ENCODE measurements around the gene SPSB1.
A peak's percentile ranks its signal among the peaks of the same experiment; 100 is the strongest.

Gene SPSB1

DNA sequence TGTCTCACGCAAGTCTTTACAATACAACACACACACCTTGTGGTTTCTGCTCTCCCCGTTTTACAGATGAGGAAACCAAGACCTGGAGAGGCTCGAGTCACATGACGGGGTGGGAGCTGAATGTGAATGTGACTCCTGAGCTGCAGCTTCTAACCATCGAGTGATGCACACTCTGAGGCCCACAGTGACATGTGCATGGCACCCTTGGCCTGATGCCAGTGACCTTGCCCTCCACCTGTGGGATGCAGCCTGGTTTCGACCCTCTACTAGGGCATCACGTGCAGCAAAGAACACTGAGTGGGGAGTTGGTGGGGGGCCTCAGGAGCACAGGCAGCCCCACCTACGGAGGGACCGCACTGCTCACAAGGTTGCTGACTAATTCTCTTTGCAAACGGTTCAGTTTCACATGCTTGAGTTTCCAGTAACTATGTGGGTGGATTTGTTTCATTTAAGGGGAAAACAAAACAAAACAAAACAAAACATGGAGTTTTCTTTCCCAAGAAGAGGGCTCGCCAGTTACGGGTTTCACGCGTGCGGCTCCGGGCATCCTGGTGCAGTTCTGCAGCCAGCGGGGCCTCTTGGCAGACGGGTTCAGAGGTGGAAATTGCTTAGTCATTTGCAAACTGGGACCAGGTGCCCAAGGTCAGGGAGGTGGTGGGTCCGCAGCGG is 22.9 kb downstream of the SPSB1 start:
- DNase-seq, result no peak
- intact Hi-C loops (cut with DNase I), result no loop called here

DNA sequence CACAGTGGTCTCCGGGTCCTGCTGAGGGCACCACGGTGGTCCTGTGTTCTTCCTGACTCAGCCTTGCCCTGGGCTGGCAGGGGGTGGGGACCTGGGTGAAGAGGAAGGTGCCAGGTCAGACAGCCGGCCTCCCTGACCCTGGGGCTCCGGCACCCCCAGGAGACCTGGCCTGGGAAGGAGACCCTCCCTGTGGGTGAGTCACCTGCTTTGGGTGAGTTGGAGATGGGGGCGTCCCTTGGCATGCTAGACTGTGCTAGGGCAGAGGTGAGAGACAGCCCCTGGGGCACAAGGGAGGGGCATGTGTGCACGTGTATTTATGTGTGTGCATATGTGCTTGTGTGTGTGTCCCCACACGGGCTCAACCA is 23.4 kb downstream of the SPSB1 start:
- DNase-seq, result no peak
- intact Hi-C loops (cut with DNase I), result no loop called here

DNA sequence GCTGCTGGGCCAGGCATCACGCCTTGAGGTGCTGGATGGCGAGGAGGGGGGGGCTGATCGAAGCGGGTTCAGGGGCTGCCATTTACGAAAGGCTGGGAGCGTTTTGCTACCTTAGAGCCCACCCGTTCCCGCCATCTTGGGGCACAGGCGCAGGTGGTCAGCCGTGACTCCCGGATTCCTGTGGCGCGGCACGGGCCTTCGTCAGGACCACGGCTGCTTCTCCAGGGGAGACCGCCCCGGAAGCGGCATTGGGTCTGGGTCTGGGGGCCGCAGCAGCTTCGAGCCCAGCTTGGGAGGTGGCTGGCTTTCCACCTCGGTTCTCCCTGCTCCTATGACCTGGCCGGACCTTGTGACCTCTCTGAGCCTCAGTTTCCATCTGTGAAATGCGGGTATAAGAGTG is 23.8 kb downstream of the SPSB1 start:
- intact Hi-C loops (cut with DNase I), result no loop called here
- DNase-seq, result no peak

DNA sequence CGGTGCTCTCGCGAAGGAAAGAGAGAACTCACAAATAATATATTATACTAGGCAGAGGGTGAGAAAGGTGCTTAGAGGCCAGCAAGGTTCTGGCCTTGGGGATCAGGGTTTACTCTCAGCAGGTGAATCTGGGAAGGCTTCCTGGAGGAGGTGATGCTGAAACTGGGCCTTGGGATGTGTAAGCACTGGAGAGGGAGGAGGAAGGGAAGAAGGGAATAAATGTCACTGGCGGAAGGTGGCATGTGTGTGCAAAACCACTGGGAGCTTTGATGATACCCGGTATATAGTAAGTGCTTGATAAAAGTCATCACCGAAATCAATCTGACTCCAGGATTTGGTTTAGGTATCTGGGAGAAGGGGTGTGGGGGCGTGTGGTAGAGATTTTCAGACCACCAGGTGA is 24.4 kb downstream of the SPSB1 start:
- intact Hi-C loops (cut with DNase I), result no loop called here
- no peak for DNase-seq

DNA sequence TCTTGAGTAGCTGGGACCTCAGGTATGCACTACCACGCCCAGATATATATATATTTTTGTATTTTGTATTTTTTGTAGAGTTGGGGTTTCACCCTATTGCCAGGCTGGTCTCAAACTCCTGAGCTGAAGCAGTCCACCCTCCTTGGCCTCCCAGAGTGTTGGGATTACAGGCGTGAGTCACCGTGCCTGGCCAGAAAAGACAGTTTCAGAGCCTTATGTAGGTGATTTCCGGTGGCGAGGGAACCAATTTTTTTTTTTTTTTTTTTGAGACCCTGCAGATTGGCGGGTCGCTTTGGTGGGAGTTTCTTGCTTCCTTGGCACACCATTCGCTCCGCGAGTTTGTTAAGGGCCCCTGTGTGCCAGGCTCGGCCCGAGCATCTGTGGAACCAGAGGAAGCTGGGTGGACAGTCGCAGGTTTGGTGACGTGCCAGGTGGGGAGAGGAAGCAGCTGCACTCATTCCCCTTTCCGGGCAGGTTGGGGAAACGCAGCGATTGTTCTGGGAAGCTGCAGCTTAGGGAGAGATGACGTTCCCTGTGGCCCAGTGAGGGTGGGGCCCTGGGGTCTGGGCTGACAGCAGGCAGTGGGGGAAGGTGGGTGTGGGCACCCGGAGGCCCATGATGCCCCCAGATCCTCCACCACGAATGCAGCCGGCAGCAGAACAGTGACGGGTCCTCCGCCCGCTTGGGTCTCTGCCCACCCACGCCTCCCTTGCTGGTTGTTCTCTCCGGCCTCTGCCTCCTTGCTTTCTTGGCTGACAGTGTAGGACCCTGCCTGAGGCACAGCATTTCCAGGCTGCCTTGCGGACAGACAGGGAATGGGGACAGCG is 25.1 kb downstream of the SPSB1 start:
- DNase-seq, result peak in 1 of 10 donors; percentile 36
- intact Hi-C loops (cut with DNase I), result no loop called here

DNA sequence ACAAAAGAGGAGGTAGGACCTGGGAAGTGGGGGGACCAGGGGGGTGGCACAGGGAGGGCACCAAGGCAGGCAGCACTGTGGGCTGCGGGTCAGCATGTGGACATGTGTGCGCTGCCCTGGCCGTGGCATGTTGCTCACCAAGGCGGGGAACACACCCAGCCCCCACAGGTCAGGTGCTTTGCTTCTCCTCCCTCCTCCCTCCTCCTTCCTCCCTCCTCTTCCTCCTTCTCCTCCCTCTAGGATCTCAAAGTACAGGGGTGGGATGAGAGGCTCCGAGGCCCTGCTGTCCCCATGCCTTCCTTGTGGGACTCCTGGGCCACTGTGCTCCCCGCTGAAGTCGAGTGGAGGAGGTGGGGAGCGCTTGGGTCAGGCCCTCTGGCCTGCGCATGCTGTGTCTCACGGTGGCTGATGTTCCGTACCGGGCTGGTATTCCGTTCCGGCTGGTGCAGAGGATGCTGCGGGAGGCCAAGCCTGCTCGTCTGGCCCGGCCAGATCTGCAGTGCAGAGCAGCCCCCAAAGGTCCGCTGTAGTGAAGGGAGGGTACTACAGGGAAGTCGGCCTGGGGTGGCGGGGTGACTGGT is 26.6 kb downstream of the SPSB1 start:
- no peak for DNase-seq
- intact Hi-C loops (cut with DNase I), result no loop called here

DNA sequence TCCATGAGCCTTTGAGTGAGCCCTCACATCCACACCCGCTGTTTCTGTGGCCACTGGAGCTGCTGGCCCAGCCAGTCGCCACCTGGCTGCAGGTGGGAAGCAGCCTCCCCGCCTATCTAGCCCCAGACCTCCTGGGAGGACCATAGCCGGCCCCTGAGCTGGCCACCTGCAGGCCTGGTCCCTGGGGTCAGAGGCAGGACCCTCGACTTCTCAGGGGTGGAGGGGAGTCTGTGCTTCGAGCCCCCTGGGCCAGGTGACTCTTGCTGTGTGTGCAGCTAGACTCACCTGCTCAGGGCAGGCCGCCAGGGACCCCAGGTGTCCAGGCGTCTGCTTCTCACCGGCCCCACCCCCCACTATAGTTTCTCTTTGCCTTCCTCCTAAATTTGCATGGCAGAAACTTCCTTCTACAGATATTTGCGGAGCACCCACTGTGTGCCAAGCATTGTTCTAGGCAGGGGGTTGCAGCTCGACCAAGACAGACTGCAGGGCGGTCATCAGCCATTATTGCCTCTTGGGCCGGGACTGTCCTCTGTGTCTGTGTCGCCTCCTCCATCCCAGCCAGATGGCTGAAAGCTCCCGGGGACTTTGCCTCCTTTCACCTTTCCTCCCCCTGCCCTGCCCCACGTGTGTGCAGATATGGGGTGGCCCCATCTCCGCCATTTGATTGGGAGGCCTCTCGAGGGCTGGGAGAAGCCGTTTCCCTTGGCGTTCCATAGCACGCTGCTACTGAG is 27.3 kb downstream of the SPSB1 start:
- intact Hi-C loops (cut with DNase I), result no loop called here
- no peak for DNase-seq

DNA sequence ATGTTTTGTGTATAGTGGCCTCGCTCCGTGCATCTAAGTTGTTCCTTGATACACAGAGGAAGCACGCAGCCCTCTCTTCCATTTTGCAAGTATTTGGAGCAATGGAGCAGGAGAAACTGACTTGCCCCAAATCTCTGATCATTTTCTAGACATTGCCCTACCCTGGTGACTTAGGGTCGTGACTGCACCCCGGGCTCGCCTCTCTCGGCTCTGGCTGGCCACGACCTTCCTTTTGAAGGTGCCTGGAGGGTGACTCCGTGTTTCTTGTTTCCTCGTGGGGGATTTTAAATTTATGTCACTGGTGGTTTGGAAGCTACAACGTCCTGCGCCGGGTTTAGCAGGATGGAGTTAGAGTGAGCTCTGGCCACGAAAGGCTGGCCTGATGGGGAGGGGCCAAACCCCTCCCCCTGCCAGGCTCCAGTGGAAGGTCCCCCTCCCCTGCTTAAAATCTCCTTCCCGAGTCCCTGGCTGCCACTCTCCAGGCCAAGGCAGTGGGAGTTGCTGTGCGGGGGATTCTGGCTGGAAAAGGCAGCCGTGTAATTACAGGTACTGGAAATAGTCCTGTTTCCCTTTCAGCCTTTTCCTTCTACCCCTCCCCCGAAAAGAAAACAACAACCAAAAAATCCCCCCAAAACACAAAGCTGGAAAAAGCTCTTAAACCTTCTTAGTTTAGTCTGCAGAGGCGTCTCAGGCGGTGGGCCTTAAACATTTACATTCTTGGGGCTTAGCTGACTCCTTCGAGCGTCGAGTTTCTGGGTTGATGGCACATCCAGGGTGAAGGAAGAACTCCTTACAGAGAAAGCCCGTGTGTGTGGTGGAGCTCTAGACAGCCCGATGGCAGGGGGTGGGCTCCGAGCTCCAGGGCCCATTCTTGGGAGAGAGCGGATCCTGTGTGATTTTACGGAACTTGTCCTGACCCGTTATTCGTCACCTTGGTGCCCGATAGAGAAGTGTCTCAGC is 28.1 kb downstream of the SPSB1 start:
- DNase-seq, result no peak
- intact Hi-C loops (cut with DNase I), result no loop called here

DNA sequence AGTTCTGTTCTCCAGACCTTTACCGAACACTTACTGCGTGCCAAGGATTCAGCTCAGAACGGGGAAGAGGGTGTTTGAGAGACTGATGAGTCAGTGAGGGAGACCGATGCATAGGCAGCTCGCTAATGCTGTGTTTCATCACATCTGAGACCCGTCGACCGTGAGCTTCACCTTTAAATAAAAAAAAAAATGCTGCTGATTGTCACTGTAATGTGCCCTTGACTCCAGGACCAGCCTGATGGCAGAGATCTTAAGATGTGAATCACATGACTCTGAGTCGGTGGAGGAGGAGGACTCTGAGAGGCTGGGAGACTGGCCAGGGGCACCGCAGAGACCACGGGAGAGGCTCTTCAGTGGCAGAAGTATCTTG is 28.8 kb downstream of the SPSB1 start:
- DNase-seq, result no peak
- intact Hi-C loops (cut with DNase I), result no loop called here

DNA sequence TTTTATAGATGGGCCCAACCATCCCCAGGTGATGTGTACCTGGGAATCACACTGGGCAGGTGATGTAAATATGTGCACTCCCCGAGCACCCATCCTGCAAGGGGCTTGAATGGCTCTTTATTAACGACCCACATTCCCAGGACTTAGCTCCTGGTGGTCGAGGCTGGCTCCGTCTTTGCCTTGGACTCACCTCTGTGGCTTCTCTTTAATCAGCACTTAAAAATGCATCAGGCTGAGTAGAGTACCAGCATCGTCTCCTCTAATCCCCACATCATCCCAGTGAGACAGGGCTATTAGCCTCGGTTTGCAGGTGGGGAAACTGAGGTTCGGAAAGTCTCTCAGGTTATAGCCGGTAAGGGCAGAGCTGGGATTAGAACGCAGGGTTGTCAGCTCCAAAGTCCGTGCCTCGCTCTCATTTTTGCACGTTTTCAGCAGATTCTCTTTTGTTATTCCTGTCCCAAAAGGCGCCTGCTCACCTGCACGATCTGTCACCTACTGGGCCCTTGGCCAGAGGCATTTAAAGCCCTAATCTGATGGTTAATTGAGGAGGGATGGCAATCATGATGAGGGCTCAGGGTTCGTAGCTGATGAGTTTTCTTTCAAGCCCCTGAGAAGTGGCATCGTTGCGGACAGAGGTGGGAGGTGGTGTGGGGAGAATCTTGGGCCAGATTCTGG is 29.4 kb downstream of the SPSB1 start:
- intact Hi-C loops (cut with DNase I), result loop anchor here (2.0 kb wide), 1 partner anchor 29 kb away; the partner anchor contains the start of gene SPSB1

DNA sequence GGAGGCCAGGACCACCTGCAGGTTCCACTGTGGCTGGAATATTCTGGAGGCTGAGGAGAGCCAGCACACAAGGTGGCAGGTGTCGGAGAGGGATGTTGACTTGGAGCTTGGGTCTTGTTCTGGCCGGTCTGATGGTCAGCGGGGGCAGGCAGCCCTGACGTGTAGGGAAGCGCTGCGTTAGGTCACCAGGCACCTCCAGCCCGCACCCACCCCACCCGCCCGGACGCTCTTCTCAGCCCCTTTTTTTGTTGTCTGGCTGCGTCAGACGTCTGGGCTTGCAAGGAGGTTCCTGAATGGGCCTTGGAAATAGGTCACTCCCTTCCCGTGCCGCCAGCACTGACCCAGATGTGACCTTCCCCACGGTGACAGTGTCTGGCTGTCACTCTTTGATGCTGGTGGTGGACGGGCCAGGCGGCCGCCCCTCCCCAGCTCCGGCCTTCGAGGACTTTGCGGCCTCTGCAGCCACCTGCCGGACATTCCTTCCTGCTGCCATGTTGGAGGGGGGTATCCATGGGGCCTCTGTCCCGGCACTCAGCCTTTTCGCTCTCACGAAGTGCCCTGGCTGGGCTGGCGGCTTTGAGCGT is 30.1 kb downstream of the SPSB1 start:
- intact Hi-C loops (cut with DNase I), result loop anchor here (2.0 kb wide), 1 partner anchor 30 kb away; the partner anchor contains the start of gene SPSB1
- peak in 4 of 10 donors; percentile 28 to 49 (median 35) for DNase-seq

More for the DNA sequence above, 29.4 kb downstream of the SPSB1 start:
- DNase-seq, result no peak

DNA sequence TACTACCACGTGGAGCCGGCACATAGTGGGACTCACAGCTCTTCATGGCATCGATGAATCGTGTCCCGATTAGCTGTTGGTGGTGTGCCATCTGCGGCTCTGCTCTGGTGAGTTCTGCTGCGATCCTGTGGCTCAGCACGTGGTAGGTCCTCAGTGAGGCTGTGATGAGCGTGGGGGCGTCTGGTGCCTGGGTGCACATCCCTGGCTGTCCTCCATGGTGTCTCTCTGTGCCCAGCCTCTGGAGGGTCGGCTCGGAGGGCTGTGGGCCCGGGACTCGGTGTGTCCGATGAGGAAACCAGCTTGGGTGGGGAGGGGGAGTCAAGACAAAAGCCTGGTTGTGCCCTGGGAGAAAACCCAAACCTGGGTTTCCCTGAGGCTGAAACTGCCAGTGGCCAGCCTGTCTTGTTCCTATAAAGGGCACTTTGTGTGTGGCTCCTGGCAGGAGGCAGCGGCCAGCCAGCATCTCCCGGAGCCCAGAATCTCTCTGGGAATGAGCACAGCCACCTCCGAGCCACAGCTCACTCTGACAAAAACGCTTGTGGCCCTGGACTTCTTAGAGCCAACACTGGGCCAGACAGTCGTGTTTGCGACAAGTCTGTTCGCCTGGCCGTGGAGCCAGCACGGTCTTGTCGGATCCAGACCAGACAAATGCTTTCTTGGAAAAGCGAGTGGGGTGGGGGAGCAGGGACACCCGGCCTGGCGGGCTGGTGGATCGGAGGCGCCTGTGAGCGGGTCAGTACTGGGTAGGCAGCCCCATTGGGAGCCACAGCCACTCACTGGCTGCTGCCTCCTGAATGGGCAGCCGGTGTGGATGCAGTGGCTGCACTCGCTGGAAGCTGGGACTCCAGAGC is 31.8 kb downstream of the SPSB1 start:
- peak; percentile 52 to 94 (median 63) for DNase-seq
- intact Hi-C loops (cut with DNase I), result no loop called here

DNA sequence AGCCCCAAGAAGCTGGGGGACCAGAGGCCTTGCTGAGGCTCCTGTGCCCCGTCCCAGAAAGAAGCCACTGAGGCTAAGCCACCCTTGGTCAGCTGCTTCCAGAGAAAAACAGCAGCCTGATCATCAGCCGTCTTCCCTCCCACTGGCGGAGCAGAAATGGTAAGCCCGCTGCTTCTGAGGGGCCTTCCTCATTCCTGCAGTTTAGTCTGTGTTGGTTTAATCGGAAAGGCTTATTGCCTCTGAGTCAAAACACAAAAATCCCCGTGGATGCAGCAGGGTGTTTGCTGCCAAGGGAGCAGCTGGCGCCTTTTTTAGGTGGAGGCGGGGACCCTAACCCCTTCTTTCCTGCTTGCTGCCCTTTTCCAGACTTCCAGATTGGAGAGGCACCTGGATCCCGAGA is 33.9 kb downstream of the SPSB1 start:
- intact Hi-C loops (cut with DNase I), result no loop called here
- no peak for DNase-seq

DNA sequence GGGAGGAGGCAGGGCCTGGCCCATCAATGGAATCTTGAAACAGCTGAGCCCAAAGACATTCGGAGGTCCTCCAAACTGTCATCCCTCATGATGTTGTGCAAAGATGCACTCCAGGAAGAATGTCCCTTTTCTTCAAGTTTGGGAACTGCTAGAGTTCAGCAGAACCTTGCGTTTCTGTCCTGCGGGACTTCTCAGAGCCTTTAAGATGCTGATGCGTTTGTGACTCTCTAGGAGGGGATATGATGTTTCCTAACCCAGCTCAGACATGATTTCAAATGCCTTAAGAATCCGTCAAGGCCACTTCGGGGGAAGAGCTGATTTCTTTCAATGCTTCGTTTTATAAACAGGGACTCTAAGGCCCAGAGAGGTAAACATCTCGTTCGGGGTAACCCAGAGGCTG is 35.5 kb downstream of the SPSB1 start:
- intact Hi-C loops (cut with DNase I), result no loop called here
- no peak for DNase-seq

DNA sequence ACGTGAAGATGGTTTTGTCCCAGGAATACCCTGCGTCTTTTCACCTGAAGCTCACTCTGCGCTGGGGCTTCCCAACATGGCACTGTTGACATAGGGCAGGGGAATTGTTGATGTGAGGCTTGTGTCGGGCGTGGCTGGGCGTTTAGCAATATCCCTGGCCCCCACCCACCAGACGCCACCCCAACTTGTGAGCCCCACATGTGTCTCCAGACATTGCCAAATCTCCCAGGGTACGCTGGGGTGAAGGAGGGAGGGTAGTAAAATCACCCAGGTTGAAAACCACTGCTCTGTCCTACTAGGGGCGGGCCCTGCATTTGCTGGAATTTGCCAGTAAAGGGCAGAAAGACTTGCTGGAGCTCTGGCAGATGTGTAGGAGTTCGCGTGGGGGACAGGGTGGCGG is 36.0 kb downstream of the SPSB1 start:
- DNase-seq, result no peak
- intact Hi-C loops (cut with DNase I), result no loop called here

DNA sequence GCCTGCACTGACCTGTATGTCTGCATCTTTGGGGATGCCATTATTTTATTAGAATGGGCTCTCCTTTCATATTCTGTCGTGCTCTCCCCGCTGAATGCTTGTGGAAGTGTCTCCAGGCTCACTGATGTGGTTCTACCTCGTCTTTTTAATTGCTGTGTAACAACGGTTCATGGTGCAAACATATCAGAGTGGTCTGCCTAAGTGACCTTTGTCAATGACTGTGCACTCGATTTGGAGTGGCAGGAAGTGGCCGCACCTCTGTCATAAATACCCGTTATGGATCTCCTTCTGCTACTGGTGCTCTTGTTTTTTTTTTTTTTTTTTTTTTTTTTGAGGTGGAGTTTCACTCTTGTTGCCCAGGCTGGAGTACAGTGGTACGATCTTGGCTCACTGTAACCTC is 38.3 kb downstream of the SPSB1 start:
- intact Hi-C loops (cut with DNase I), result no loop called here
- DNase-seq, result no peak

DNA sequence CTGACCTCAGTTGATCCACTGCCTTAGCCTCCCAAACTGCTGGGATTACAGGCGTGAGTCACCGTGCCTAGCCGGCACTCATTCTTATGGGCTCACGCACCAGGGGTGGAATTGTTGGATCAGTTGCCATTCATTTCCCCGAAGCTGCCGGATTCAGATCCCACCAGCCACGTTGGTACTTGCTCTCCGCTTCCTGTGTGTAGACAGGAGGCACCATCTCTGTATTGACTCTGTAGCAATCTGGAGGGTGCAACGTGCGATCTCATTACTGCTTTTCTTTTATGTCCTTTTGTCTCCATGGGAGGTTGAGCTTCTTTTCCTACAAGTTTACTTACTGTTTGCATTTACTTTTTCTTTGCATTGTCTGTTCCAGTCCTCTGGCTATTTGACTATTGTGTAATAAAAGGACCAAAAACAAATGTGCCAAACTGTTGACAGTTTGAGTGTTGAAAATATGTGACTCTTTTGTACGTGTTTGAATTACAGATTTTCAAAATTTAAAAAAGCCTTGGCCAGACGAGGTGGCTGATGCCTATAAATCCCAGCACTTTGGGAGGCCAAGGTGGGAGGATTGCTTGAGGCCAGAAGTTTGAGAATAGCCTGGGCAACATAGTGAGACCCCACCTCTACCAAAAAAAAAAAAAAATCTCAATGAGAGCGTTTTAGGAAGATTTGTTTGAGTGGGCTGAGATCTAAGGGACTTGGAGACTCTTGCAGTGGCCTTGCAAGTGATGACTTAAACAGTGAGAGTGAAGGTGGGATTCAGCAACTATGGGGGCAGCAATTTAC is 39.1 kb downstream of the SPSB1 start:
- DNase-seq, result no peak
- intact Hi-C loops (cut with DNase I), result no loop called here
